AG04449 (cell line): ENCODE data around the gene SPACA5B.
"Not testable (repeated sequence)": the region's sequence is repeated elsewhere in the genome, so short reads cannot be mapped to it uniquely, and the experiment has no call there.

Source experiments
- CTCF ChIA-PET: fragments of 350-600 bp; formaldehyde crosslinking; extraction: SDS; loops from one replicate; lab custom pipeline; 2021; ENCODE audit warnings: antibody characterized with exemption; lab: Yijun Ruan, JAX
- POLR2A ChIA-PET: fragments of 400-600, 350-600 bp; formaldehyde crosslinking; extraction: SDS; loops from one replicate; lab custom pipeline; 2020; ENCODE audit warnings: antibody characterized with exemption, inconsistent platforms; lab: Yijun Ruan, JAX
- DNase-seq: peaks from one replicate; pipeline ENCODE4 v3.0.0-alpha.2; 2010; ENCODE audit warnings: low read depth, low spot score
- H3K4me3 ChIP-seq: 2 replicates; pipeline ENCODE4 v1.5.1; 2011; ENCODE audit warnings: low read depth, mild to moderate bottlenecking, control low read depth, low read length
- TF ChIP-seq, protein P1 (sequence below): IDR thresholded peaks from one replicate; pipeline ENCODE4 v1.5.1; 2011; ENCODE audit warnings: mild to moderate bottlenecking, moderate library complexity, low read length, control low read depth, inconsistent platforms; ENCODE audit not compliant: insufficient read depth; ENCODE audit errors: missing control alignments

Gene SPACA5B

DNA sequence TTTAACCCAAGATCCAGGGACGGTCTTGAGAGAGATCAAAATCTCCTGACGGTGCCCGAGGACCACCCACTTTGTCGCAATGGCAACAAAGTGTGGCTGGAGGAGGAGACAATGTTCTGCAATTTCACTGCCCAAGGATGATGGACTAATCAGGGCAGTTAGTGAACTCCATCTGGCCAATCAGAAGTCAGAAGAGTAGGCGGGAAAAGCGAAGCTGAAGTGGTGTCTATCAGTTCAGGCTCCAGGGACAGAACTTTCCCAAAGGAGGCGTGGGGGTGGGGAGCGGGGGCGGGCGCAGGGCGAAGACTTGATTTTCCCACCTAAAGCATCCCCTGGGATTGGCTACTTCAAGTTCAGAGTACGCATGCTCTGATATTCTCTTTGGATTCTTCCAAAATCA is 25.6 kb downstream of the SPACA5B start:
- POLR2A ChIA-PET = no interaction called here

DNA sequence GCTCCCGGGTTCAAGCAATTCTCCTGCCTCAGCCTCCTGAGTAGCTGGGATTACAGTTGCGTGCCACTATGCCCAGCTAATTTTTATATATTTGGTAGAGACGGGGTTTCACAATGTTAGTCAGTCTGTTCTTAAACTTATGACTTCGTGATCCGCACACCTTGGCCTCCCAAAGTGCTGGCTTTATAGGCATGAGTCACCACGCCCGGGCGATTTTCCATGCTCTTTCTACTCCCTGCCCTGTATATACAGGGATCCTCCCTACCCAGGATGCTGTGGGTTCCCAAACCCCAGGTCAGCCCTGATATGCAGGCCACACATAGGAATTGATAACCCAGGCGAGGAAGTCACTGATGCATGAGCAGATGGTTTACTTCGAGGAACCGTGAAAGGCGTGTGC is 34.8 kb downstream of the SPACA5B start:
- ChIA-PET POLR2A (no interaction called here), CTCF (no interaction called here)
- no peak for DNase-seq
- H3K4me3 ChIP-seq = no peak overlapping the region
- TF ChIP-seq, protein P1, sequence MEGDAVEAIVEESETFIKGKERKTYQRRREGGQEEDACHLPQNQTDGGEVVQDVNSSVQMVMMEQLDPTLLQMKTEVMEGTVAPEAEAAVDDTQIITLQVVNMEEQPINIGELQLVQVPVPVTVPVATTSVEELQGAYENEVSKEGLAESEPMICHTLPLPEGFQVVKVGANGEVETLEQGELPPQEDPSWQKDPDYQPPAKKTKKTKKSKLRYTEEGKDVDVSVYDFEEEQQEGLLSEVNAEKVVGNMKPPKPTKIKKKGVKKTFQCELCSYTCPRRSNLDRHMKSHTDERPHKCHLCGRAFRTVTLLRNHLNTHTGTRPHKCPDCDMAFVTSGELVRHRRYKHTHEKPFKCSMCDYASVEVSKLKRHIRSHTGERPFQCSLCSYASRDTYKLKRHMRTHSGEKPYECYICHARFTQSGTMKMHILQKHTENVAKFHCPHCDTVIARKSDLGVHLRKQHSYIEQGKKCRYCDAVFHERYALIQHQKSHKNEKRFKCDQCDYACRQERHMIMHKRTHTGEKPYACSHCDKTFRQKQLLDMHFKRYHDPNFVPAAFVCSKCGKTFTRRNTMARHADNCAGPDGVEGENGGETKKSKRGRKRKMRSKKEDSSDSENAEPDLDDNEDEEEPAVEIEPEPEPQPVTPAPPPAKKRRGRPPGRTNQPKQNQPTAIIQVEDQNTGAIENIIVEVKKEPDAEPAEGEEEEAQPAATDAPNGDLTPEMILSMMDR = no peak

More for the DNA sequence above, 25.6 kb downstream of the SPACA5B start:
- CTCF ChIA-PET = no interaction called here
- no peak for DNase-seq
- no peak overlapping the region for H3K4me3 ChIP-seq
- TF ChIP-seq, protein P1 = no peak

GRCh38 chrX:48166322-48166721 is 35.9 kb downstream of the SPACA5B start:
- POLR2A ChIA-PET, DNase-seq, CTCF ChIA-PET, H3K4me3 ChIP-seq: not testable (repeated sequence)

- TF ChIP-seq, protein P1 = no peak
- H3K4me3 ChIP-seq = no peak overlapping the region
- POLR2A ChIA-PET = no interaction called here
- no peak for DNase-seq
- CTCF ChIA-PET = no interaction called here
These were observed 49.3 kb downstream of the SPACA5B start for GRCh38 chrX:48179691-48180090.

DNA sequence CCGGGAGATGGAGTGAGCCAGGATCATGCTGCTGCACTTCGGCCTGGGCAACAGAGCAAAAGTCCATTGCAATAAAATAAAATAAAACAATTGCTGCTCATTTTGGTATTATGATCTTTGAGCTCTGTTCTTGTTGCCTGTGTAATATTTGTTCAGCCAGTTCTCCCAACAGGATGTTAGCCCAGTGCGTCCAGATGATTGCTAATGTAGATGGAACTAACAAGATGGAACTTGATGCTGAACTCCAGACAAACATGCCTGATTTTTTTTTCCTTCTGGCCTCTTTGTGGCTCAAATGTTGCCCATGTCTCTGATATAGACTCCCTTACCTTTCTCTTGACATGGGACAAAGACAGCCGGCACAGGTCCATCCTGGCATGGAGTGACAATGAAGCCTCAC is 50.4 kb downstream of the SPACA5B start:
- POLR2A ChIA-PET = no interaction called here

GRCh38 chrX:48181882-48182281 is 51.5 kb downstream of the SPACA5B start:
- H3K4me3 ChIP-seq, POLR2A ChIA-PET, DNase-seq, CTCF ChIA-PET: not testable (repeated sequence)

More for the DNA sequence above, 50.4 kb downstream of the SPACA5B start:
- no peak for DNase-seq
- CTCF ChIA-PET = no interaction called here
- TF ChIP-seq, protein P1 = no peak
- no peak overlapping the region for H3K4me3 ChIP-seq
